Hematopoietic multipotent progenitor cell treated with erythropoietin and hydrocortisone succinate and interleukin-3 and kit ligand, for 4 days (in vitro differentiated cells): ENCODE results near the gene IL2RA.
A peak's percentile ranks its signal among the peaks of the same experiment; 100 is the strongest.
"Not testable (repeated sequence)": the region's sequence is repeated elsewhere in the genome, so short reads cannot be mapped to it uniquely, and the experiment has no call there.

Source experiments
- DNase-seq: peaks from one replicate; pipeline ENCODE4 v3.0.0-alpha.2; 2015

Gene IL2RA

GRCh38 chr10:5976512-5977470, 85.4 kb downstream of the IL2RA start:
- peak; percentile 66 for DNase-seq

- peak; percentile 82 for DNase-seq
Observed at GRCh38 chr10:5975641-5976473, 86.3 kb downstream of the IL2RA start.

- no peak for DNase-seq
Observed at GRCh38 chr10:5973069-5973468, 89.1 kb downstream of the IL2RA start.

- peak; percentile 41 for DNase-seq
Observed at GRCh38 chr10:5971886-5972285, 90.3 kb downstream of the IL2RA start.

GRCh38 chr10:5971315-5971832, 90.8 kb downstream of the IL2RA start:
- DNase-seq, result peak; percentile 80

- DNase-seq, result no peak
Observed at GRCh38 chr10:5970527-5970926, 91.6 kb downstream of the IL2RA start.

- no peak for DNase-seq
Observed at GRCh38 chr10:5970066-5970465, 92.1 kb downstream of the IL2RA start.

- no peak for DNase-seq
Observed at GRCh38 chr10:5968681-5969453, 93.3 kb downstream of the IL2RA start.

GRCh38 chr10:5968037-5968680, 94.0 kb downstream of the IL2RA start:
- DNase-seq, result no peak

- DNase-seq, result no peak
Observed at GRCh38 chr10:5965266-5965665, 96.9 kb downstream of the IL2RA start.

- no peak for DNase-seq
Observed at GRCh38 chr10:5964736-5965135, 97.4 kb downstream of the IL2RA start.

GRCh38 chr10:5963591-5963990, 98.6 kb downstream of the IL2RA start:
- DNase-seq, result no peak

GRCh38 chr10:5963071-5963470, 99.1 kb downstream of the IL2RA start:
- DNase-seq, result no peak

GRCh38 chr10:5962358-5962940, 99.7 kb downstream of the IL2RA start:
- DNase-seq, result not testable (repeated sequence)

GRCh38 chr10:5961405-5962100, 100.6 kb downstream of the IL2RA start:
- DNase-seq, result no peak

GRCh38 chr10:5960973-5961275, 101.2 kb downstream of the IL2RA start:
- not testable (repeated sequence) for DNase-seq
